Stimulated activated naive CD8-positive, alpha-beta T cell treated with anti-CD3 and anti-CD28 coated beads, Interleukin-15, Interleukin-2, amounts not matched to agents 100 ng/mL and 50 ng/mL, for 24 hours (primary cell): ENCODE results near the gene SYNE1.

Experiments
- H3K27ac Mint-ChIP-seq: one replicate; pipeline ENCODE4 v1.8.0; 2021; ENCODE audit warnings: mild to moderate bottlenecking, mixed read lengths
- H3K27me3 Mint-ChIP-seq: one replicate; pipeline ENCODE4 v1.8.0; 2021; ENCODE audit warnings: mixed read lengths
- H3K36me3 Mint-ChIP-seq: one replicate; pipeline ENCODE4 v1.8.0; 2021; ENCODE audit warnings: low read depth, mixed read lengths
- H3K4me1 Mint-ChIP-seq: one replicate; pipeline ENCODE4 v1.8.0; 2021; ENCODE audit warnings: low read depth, mixed read lengths
- H3K4me3 Mint-ChIP-seq: one replicate; pipeline ENCODE4 v1.8.0; 2021; ENCODE audit warnings: mild to moderate bottlenecking, mixed read lengths
- H3K9me3 Mint-ChIP-seq: one replicate; pipeline ENCODE4 v1.8.0; 2021; ENCODE audit warnings: mixed read lengths

The SYNE1 gene

GRCh38 chr6:152462716-152463115, 174.4 kb downstream of the SYNE1 start:
- H3K4me1 Mint-ChIP-seq: peaks cover 9% of the 10 kb centered on the region
- no peak overlapping the region for H3K27ac Mint-ChIP-seq
- no peak overlapping the region for H3K4me3 Mint-ChIP-seq
- H3K27me3 Mint-ChIP-seq: peaks cover 12% of the 10 kb centered on the region
- no peaks in the 10 kb centered on the region for H3K9me3 Mint-ChIP-seq
- no peaks in the 10 kb centered on the region for H3K36me3 Mint-ChIP-seq

- H3K36me3 Mint-ChIP-seq: no peaks in the 10 kb centered on the region
- H3K27ac Mint-ChIP-seq: no peak overlapping the region
- H3K9me3 Mint-ChIP-seq: no peaks in the 10 kb centered on the region
- no peak overlapping the region for H3K4me3 Mint-ChIP-seq
- H3K27me3 Mint-ChIP-seq: peaks cover 12% of the 10 kb centered on the region
- peaks cover 9% of the 10 kb centered on the region for H3K4me1 Mint-ChIP-seq
Measured at GRCh38 chr6:152461556-152461955, 175.6 kb downstream of the SYNE1 start.

GRCh38 chr6:152458648-152459644, 178.2 kb downstream of the SYNE1 start:
- peaks cover 9% of the 10 kb centered on the region for H3K4me1 Mint-ChIP-seq
- H3K27me3 Mint-ChIP-seq: peaks cover 9% of the 10 kb centered on the region
- no peak overlapping the region for H3K27ac Mint-ChIP-seq
- H3K4me3 Mint-ChIP-seq: no peak overlapping the region
- H3K36me3 Mint-ChIP-seq: no peaks in the 10 kb centered on the region
- H3K9me3 Mint-ChIP-seq: no peaks in the 10 kb centered on the region

GRCh38 chr6:152457949-152458624, 179.1 kb downstream of the SYNE1 start:
- Mint-ChIP-seq H3K27me3 (peaks cover 4% of the 10 kb centered on the region), H3K27ac (no peak overlapping the region), H3K4me1 (peaks cover 9% of the 10 kb centered on the region), H3K9me3 (no peaks in the 10 kb centered on the region), H3K36me3 (no peaks in the 10 kb centered on the region), H3K4me3 (no peak overlapping the region)

- H3K4me3 Mint-ChIP-seq: no peak overlapping the region
- peaks cover 4% of the 10 kb centered on the region for H3K9me3 Mint-ChIP-seq
- H3K27ac Mint-ChIP-seq: no peak overlapping the region
- no peaks in the 10 kb centered on the region for H3K36me3 Mint-ChIP-seq
- H3K4me1 Mint-ChIP-seq: no peaks in the 10 kb centered on the region
- H3K27me3 Mint-ChIP-seq: no peaks in the 10 kb centered on the region
Measured at GRCh38 chr6:152454003-152454402, 183.2 kb downstream of the SYNE1 start.

- no peak overlapping the region for H3K27ac Mint-ChIP-seq
- H3K4me3 Mint-ChIP-seq: no peak overlapping the region
- H3K9me3 Mint-ChIP-seq: peaks cover 4% of the 10 kb centered on the region
- H3K36me3 Mint-ChIP-seq: no peaks in the 10 kb centered on the region
- no peaks in the 10 kb centered on the region for H3K4me1 Mint-ChIP-seq
- H3K27me3 Mint-ChIP-seq: no peaks in the 10 kb centered on the region
Measured at GRCh38 chr6:152453421-152453820, 183.7 kb downstream of the SYNE1 start.

- H3K4me3 Mint-ChIP-seq: no peak overlapping the region
- H3K36me3 Mint-ChIP-seq: no peaks in the 10 kb centered on the region
- no peaks in the 10 kb centered on the region for H3K4me1 Mint-ChIP-seq
- H3K27ac Mint-ChIP-seq: no peak overlapping the region
- H3K9me3 Mint-ChIP-seq: peaks cover 4% of the 10 kb centered on the region
- H3K27me3 Mint-ChIP-seq: no peaks in the 10 kb centered on the region
Measured at GRCh38 chr6:152452639-152453038, 184.5 kb downstream of the SYNE1 start.

- Mint-ChIP-seq H3K4me1 (no peaks in the 10 kb centered on the region), H3K9me3 (peaks cover 4% of the 10 kb centered on the region), H3K36me3 (no peaks in the 10 kb centered on the region), H3K27ac (no peak overlapping the region), H3K27me3 (no peaks in the 10 kb centered on the region), H3K4me3 (no peak overlapping the region)
Measured at GRCh38 chr6:152450519-152450918, 186.6 kb downstream of the SYNE1 start.

GRCh38 chr6:152441902-152442301, 195.3 kb downstream of the SYNE1 start:
- Mint-ChIP-seq H3K4me3 (no peak overlapping the region), H3K27ac (no peak overlapping the region), H3K9me3 (no peaks in the 10 kb centered on the region), H3K27me3 (no peaks in the 10 kb centered on the region), H3K36me3 (no peaks in the 10 kb centered on the region), H3K4me1 (no peaks in the 10 kb centered on the region)

- H3K4me3 Mint-ChIP-seq: no peak overlapping the region
Measured at GRCh38 chr6:152435816-152436215, 201.3 kb downstream of the SYNE1 start.

GRCh38 chr6:152432758-152433157, 204.4 kb downstream of the SYNE1 start:
- no peak overlapping the region for H3K4me3 Mint-ChIP-seq
- H3K27ac Mint-ChIP-seq: no peak overlapping the region
- no peaks in the 10 kb centered on the region for H3K9me3 Mint-ChIP-seq
- H3K27me3 Mint-ChIP-seq: peaks cover 3% of the 10 kb centered on the region
- no peaks in the 10 kb centered on the region for H3K4me1 Mint-ChIP-seq
- H3K36me3 Mint-ChIP-seq: no peaks in the 10 kb centered on the region

More at GRCh38 chr6:152435816-152436215, 201.3 kb downstream of the SYNE1 start:
- no peaks in the 10 kb centered on the region for H3K36me3 Mint-ChIP-seq
- H3K27me3 Mint-ChIP-seq: peaks cover 3% of the 10 kb centered on the region
- no peak overlapping the region for H3K27ac Mint-ChIP-seq
- H3K4me1 Mint-ChIP-seq: no peaks in the 10 kb centered on the region
- H3K9me3 Mint-ChIP-seq: no peaks in the 10 kb centered on the region

GRCh38 chr6:152428126-152428525, 209.0 kb downstream of the SYNE1 start:
- no peaks in the 10 kb centered on the region for H3K4me1 Mint-ChIP-seq
- H3K36me3 Mint-ChIP-seq: no peaks in the 10 kb centered on the region
- H3K9me3 Mint-ChIP-seq: no peaks in the 10 kb centered on the region
- peaks cover 15% of the 10 kb centered on the region for H3K27me3 Mint-ChIP-seq
- H3K4me3 Mint-ChIP-seq: no peak overlapping the region
- H3K27ac Mint-ChIP-seq: no peak overlapping the region

GRCh38 chr6:152426276-152426675, 210.9 kb downstream of the SYNE1 start:
- Mint-ChIP-seq H3K36me3 (no peaks in the 10 kb centered on the region), H3K4me1 (no peaks in the 10 kb centered on the region), H3K9me3 (peaks cover 1% of the 10 kb centered on the region), H3K4me3 (no peak overlapping the region), H3K27me3 (peaks cover 14% of the 10 kb centered on the region), H3K27ac (no peak overlapping the region)

GRCh38 chr6:152423216-152424103, 213.7 kb downstream of the SYNE1 start:
- H3K27ac Mint-ChIP-seq: no peak overlapping the region

More at GRCh38 chr6:152423216-152424103, 213.7 kb downstream of the SYNE1 start:
- Mint-ChIP-seq H3K4me1 (no peaks in the 10 kb centered on the region), H3K9me3 (peaks cover 4% of the 10 kb centered on the region), H3K4me3 (no peak overlapping the region), H3K36me3 (no peaks in the 10 kb centered on the region), H3K27me3 (peaks cover 17% of the 10 kb centered on the region)
